ENCODE measurements around the gene HNRNPAB. TPM values are rescaled to one million over a fixed set of nuclear protein-coding genes. Genes with fewer than 3 reads are reported as not detected.

HNRNPAB gene
- total RNA-seq, 1 donor from 2014 or later = 67.4 TPM

GRCh38 chr5:178221282-178221681, 16.9 kb downstream of the HNRNPAB start:
- TF ChIP-seq CTCF (IDR thresholded peaks at IDR 0.05; ENCODE audit: insufficient read depth, low read length, severe bottlenecking) = no peak
- no peaks in the 10 kb centered on the region for H3K27me3 ChIP-seq (ENCODE audit: control insufficient read depth, insufficient read depth, low read length)
- no peak for FAIRE-seq
- peaks cover 6% of the 10 kb centered on the region for H3K36me3 ChIP-seq (ENCODE audit: control insufficient read depth, insufficient read depth, low read length)
- H3K4me3 ChIP-seq (ENCODE audit: low read depth, low read length) = no peak overlapping the region
- DNase-seq (ENCODE audit: low read depth) = no peak

GRCh38 chr5:178221853-178222252, 17.5 kb downstream of the HNRNPAB start:
- H3K27me3 ChIP-seq (ENCODE audit: control insufficient read depth, insufficient read depth, low read length) = no peaks in the 10 kb centered on the region
- no peak for DNase-seq (ENCODE audit: low read depth)
- H3K4me3 ChIP-seq (ENCODE audit: low read depth, low read length) = no peak overlapping the region
- no peak for FAIRE-seq
- no peak for TF ChIP-seq CTCF (IDR thresholded peaks at IDR 0.05; ENCODE audit: insufficient read depth, low read length, severe bottlenecking)
- peaks cover 3% of the 10 kb centered on the region for H3K36me3 ChIP-seq (ENCODE audit: control insufficient read depth, insufficient read depth, low read length)

- Histone ChIP-seq H3K36me3 (ENCODE audit: control insufficient read depth, insufficient read depth, low read length) (peaks cover 3% of the 10 kb centered on the region), H3K4me3 (ENCODE audit: low read depth, low read length) (no peak overlapping the region), H3K27me3 (ENCODE audit: control insufficient read depth, insufficient read depth, low read length) (no peaks in the 10 kb centered on the region)
- FAIRE-seq (no peak), DNase-seq (ENCODE audit: low read depth) (no peak)
- no peak for TF ChIP-seq CTCF (IDR thresholded peaks at IDR 0.05; ENCODE audit: insufficient read depth, low read length, severe bottlenecking)
Observed at GRCh38 chr5:178222292-178222691, 18.0 kb downstream of the HNRNPAB start.

- FAIRE-seq (no peak), DNase-seq (ENCODE audit: low read depth) (no peak)
- H3K4me3 ChIP-seq (ENCODE audit: low read depth, low read length) = no peak overlapping the region
- no peaks in the 10 kb centered on the region for H3K27me3 ChIP-seq (ENCODE audit: control insufficient read depth, insufficient read depth, low read length)
- TF ChIP-seq CTCF (IDR thresholded peaks at IDR 0.05; ENCODE audit: insufficient read depth, low read length, severe bottlenecking) = no peak
- H3K36me3 ChIP-seq (ENCODE audit: control insufficient read depth, insufficient read depth, low read length) = peaks cover 3% of the 10 kb centered on the region
Observed at GRCh38 chr5:178223196-178223773, 19.0 kb downstream of the HNRNPAB start.

- Histone ChIP-seq H3K4me3 (ENCODE audit: low read depth, low read length) (no peak overlapping the region), H3K36me3 (ENCODE audit: control insufficient read depth, insufficient read depth, low read length) (peaks cover 1% of the 10 kb centered on the region), H3K27me3 (ENCODE audit: control insufficient read depth, insufficient read depth, low read length) (no peaks in the 10 kb centered on the region)
- DNase-seq (ENCODE audit: low read depth) = no peak
- FAIRE-seq = no peak
- TF ChIP-seq CTCF (IDR thresholded peaks at IDR 0.05; ENCODE audit: insufficient read depth, low read length, severe bottlenecking) = no peak
Observed at GRCh38 chr5:178223828-178224335, 19.5 kb downstream of the HNRNPAB start.

GRCh38 chr5:178224403-178224802, 20.1 kb downstream of the HNRNPAB start:
- FAIRE-seq = no peak
- Histone ChIP-seq H3K36me3 (ENCODE audit: control insufficient read depth, insufficient read depth, low read length) (peaks cover 3% of the 10 kb centered on the region), H3K4me3 (ENCODE audit: low read depth, low read length) (no peak overlapping the region), H3K27me3 (ENCODE audit: control insufficient read depth, insufficient read depth, low read length) (no peaks in the 10 kb centered on the region)
- DNase-seq (ENCODE audit: low read depth) = no peak
- no peak for TF ChIP-seq CTCF (IDR thresholded peaks at IDR 0.05; ENCODE audit: insufficient read depth, low read length, severe bottlenecking)
